ENCODE data around the gene CPXM1. TPM values are rescaled to one million over a fixed set of nuclear protein-coding genes. Genes with fewer than 3 reads are reported as not detected.

CPXM1 gene
- under 0.01 and 0.88 TPM in 2 replicates for total RNA-seq

DNA sequence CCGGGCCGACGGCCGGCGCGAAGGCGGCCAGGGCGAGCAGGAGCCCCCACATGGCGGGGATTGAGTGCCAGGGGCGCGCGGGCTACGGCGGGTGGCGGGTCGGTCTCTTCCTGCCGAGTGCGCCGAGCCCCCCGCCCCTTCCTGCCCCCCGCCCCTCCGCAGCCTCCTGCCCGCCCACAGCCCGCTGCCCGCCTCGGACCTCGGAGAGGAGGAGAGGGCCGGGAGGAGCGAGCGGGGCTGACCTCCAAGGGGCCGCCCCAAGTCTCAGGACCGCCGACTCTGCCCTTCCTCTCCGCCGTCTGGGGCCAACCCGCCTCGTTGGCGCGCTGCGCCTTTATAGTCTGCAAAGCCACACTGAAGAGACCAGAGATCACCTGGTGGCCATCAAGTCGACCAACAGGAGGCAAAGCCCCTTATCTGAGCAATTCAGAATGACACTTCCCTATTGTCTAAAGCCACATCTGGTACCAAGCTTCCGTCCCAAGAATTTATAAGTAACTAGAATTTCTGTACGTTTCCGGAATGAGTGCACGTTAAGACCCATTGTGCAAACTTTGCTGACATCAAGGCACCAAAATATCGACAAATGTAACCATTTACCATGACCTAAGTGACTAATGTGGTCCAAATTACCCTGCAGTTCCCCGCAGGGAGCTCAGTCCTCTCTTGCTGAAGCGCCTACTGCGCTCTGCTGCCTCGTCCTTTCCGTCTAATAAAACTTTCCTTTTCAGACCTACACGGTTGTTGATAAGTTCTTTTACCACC, at the start of gene CPXM1:
Gene CPXM1 (minus strand): TSS at position 107 of the 765 bp plus-strand sequence. CDS start 55 bp downstream, at position 52.
- peak; percentile 73 for DNase-seq (ENCODE audit: insufficient read length, low spot score, missing footprints)
- TF ChIP-seq, protein P1, sequence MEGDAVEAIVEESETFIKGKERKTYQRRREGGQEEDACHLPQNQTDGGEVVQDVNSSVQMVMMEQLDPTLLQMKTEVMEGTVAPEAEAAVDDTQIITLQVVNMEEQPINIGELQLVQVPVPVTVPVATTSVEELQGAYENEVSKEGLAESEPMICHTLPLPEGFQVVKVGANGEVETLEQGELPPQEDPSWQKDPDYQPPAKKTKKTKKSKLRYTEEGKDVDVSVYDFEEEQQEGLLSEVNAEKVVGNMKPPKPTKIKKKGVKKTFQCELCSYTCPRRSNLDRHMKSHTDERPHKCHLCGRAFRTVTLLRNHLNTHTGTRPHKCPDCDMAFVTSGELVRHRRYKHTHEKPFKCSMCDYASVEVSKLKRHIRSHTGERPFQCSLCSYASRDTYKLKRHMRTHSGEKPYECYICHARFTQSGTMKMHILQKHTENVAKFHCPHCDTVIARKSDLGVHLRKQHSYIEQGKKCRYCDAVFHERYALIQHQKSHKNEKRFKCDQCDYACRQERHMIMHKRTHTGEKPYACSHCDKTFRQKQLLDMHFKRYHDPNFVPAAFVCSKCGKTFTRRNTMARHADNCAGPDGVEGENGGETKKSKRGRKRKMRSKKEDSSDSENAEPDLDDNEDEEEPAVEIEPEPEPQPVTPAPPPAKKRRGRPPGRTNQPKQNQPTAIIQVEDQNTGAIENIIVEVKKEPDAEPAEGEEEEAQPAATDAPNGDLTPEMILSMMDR (IDR thresholded peaks at IDR 0.05; ENCODE audit: extremely low read depth, low read depth, low read length): no peak
- no peaks in the 10 kb centered on the region for H3K36me3 ChIP-seq (ENCODE audit: insufficient read depth, low read length)
- H3K27me3 ChIP-seq (ENCODE audit: insufficient read depth, low read length): peaks cover 65% of the 10 kb centered on the region
- H3K4me2 ChIP-seq (ENCODE audit: insufficient read depth, low read length): peak within 1 kb of the TSS; percentile 63
- no peaks in the 10 kb centered on the region for H3K4me1 ChIP-seq (ENCODE audit: insufficient read depth, low read length)
- H2AFZ ChIP-seq (ENCODE audit: low read length): peak within 1 kb of the TSS; percentile 62
- no peaks in the 10 kb centered on the region for H4K20me1 ChIP-seq (ENCODE audit: insufficient read depth, low read length)
- no peak within 1 kb of the TSS for H3K27ac ChIP-seq (ENCODE audit: low read depth, low read length)
- no peaks in the 10 kb centered on the region for H3K9me3 ChIP-seq (ENCODE audit: low read depth, low read length)
- peak within 1 kb of the TSS; percentile 52 for H3K4me3 ChIP-seq (ENCODE audit: insufficient read depth, low read length)
- no peaks in the 10 kb centered on the region for H3K79me2 ChIP-seq (ENCODE audit: insufficient read depth, low read length)

DNA sequence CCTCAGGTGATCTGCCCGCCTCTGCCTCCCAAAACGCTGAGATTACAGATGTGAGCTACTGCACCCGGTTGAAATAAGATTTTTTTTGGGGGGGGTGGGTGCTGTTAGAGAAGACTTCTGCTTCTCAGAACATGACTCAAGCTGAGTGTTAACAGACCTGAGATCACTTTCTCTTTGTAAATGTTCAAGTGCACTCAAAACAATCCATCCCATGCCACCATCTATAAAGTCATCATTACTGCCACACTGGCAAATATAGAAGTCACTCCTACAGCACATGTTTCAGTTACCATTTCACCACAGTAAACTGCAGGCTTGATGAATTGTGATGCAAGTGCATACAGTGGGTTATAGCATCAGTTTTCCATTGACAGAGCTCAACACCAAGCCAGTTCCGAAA, 49.1 kb upstream of the CPXM1 start:
- H4K20me1 ChIP-seq (ENCODE audit: insufficient read depth, low read length): peaks cover 25% of the 10 kb centered on the region
- no peak overlapping the region for H3K4me3 ChIP-seq (ENCODE audit: insufficient read depth, low read length)
- no peak overlapping the region for H2AFZ ChIP-seq (ENCODE audit: low read length)
- peaks cover 5% of the 10 kb centered on the region for H3K79me2 ChIP-seq (ENCODE audit: insufficient read depth, low read length)
- no peak overlapping the region for H3K4me2 ChIP-seq (ENCODE audit: insufficient read depth, low read length)
- no peak overlapping the region for H3K27ac ChIP-seq (ENCODE audit: low read depth, low read length)
- H3K9me3 ChIP-seq (ENCODE audit: low read depth, low read length): no peaks in the 10 kb centered on the region
- no peaks in the 10 kb centered on the region for H3K36me3 ChIP-seq (ENCODE audit: insufficient read depth, low read length)
- H3K4me1 ChIP-seq (ENCODE audit: insufficient read depth, low read length): peaks cover 4% of the 10 kb centered on the region
- no peak for DNase-seq (ENCODE audit: insufficient read length, low spot score, missing footprints)
- TF ChIP-seq, protein P1 (IDR thresholded peaks at IDR 0.05; ENCODE audit: extremely low read depth, low read depth, low read length): no peak
- H3K27me3 ChIP-seq (ENCODE audit: insufficient read depth, low read length): no peaks in the 10 kb centered on the region

DNA sequence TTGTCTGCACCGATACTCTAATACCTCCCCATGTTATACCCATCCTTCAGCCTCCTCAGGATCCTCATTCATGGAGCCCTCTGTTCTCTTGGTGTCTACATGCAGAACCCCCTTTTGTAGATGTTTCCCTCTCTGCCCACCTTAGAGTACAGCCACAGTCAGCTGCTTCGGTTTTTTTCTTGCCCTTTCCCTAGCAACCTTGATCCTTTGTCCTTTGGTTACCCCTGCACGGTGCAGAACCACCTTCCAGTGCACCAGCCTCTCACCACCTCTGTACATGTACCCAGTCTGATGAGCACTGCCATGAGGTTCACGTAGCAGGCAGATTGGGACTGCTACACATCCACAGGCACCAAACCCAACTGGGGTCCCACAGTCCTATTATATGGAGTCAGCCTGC, 47.4 kb upstream of the CPXM1 start:
- H3K4me3 ChIP-seq (ENCODE audit: insufficient read depth, low read length): no peak overlapping the region
- no peak overlapping the region for H2AFZ ChIP-seq (ENCODE audit: low read length)
- H3K27ac ChIP-seq (ENCODE audit: low read depth, low read length): no peak overlapping the region
- DNase-seq (ENCODE audit: insufficient read length, low spot score, missing footprints): no peak
- H3K4me1 ChIP-seq (ENCODE audit: insufficient read depth, low read length): peaks cover 4% of the 10 kb centered on the region
- H3K4me2 ChIP-seq (ENCODE audit: insufficient read depth, low read length): no peak overlapping the region
- peaks cover 16% of the 10 kb centered on the region for H3K79me2 ChIP-seq (ENCODE audit: insufficient read depth, low read length)
- TF ChIP-seq, protein P1 (IDR thresholded peaks at IDR 0.05; ENCODE audit: extremely low read depth, low read depth, low read length): no peak
- H4K20me1 ChIP-seq (ENCODE audit: insufficient read depth, low read length): peaks cover 24% of the 10 kb centered on the region
- H3K27me3 ChIP-seq (ENCODE audit: insufficient read depth, low read length): no peaks in the 10 kb centered on the region
- no peaks in the 10 kb centered on the region for H3K9me3 ChIP-seq (ENCODE audit: low read depth, low read length)
- no peaks in the 10 kb centered on the region for H3K36me3 ChIP-seq (ENCODE audit: insufficient read depth, low read length)

DNA sequence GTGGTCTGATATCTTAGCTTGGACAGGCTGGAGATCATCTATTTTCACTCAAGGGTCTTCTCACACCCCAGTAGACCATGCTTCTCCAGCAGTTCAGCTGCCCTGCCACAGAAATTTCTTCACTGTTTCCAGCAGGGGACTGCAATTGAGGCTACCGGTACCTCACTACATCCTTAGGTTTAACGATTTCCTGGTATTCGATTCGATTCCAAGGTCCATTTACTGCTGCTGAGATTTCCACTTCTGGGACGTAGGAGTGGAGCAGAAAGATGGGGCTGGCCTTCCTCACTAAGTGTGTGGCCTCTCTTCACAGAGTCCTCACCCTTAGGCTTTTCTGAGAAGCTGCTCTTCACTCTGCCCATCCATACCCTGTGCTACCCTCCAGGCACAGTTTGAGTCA, 46.3 kb upstream of the CPXM1 start:
- Histone ChIP-seq H3K27ac (ENCODE audit: low read depth, low read length) (no peak overlapping the region), H3K9me3 (ENCODE audit: low read depth, low read length) (no peaks in the 10 kb centered on the region), H3K36me3 (ENCODE audit: insufficient read depth, low read length) (no peaks in the 10 kb centered on the region), H3K4me1 (ENCODE audit: insufficient read depth, low read length) (no peaks in the 10 kb centered on the region), H3K79me2 (ENCODE audit: insufficient read depth, low read length) (peaks cover 21% of the 10 kb centered on the region), H2AFZ (ENCODE audit: low read length) (no peak overlapping the region), H3K4me2 (ENCODE audit: insufficient read depth, low read length) (no peak overlapping the region), H3K27me3 (ENCODE audit: insufficient read depth, low read length) (no peaks in the 10 kb centered on the region), H3K4me3 (ENCODE audit: insufficient read depth, low read length) (no peak overlapping the region), H4K20me1 (ENCODE audit: insufficient read depth, low read length) (peaks cover 20% of the 10 kb centered on the region)
- TF ChIP-seq, protein P1 (IDR thresholded peaks at IDR 0.05; ENCODE audit: extremely low read depth, low read depth, low read length): no peak
- no peak for DNase-seq (ENCODE audit: insufficient read length, low spot score, missing footprints)
